ENCODE measurements around the gene CASP8AP2. TPM values are rescaled to one million over a fixed set of nuclear protein-coding genes. Genes with fewer than 3 reads are reported as not detected.
"Not testable (repeated sequence)": the region's sequence is repeated elsewhere in the genome, so short reads cannot be mapped to it uniquely, and the experiment has no call there.

CASP8AP2 gene
- total RNA-seq, 1 experiment from 2014 or later: 11.3 TPM

- DNase-seq: peak; percentile 79
- no peaks in the 10 kb centered on the region for H3K27me3 ChIP-seq (ENCODE audit: control insufficient read depth, insufficient read depth, low read length)
- H3K36me3 ChIP-seq (replicated peaks; ENCODE audit: control insufficient read depth, insufficient read depth, low read length): peaks cover 7% of the 10 kb centered on the region
- no peak overlapping the region for H3K4me3 ChIP-seq (ENCODE audit: insufficient read depth, low read depth, low read length)
These were observed 29.9 kb upstream of the CASP8AP2 start for GRCh38 chr6:89799756-89800155.

- Histone ChIP-seq H3K36me3 (replicated peaks; ENCODE audit: control insufficient read depth, insufficient read depth, low read length) (peaks cover 6% of the 10 kb centered on the region), H3K27me3 (ENCODE audit: control insufficient read depth, insufficient read depth, low read length) (no peaks in the 10 kb centered on the region), H3K4me3 (ENCODE audit: insufficient read depth, low read depth, low read length) (no peak overlapping the region)
- DNase-seq: no peak
These were observed 26.4 kb upstream of the CASP8AP2 start for GRCh38 chr6:89803271-89803670.

GRCh38 chr6:89805814-89806371 is 23.8 kb upstream of the CASP8AP2 start:
- H3K36me3 ChIP-seq (replicated peaks; ENCODE audit: control insufficient read depth, insufficient read depth, low read length): peaks cover 4% of the 10 kb centered on the region
- no peaks in the 10 kb centered on the region for H3K27me3 ChIP-seq (ENCODE audit: control insufficient read depth, insufficient read depth, low read length)
- H3K4me3 ChIP-seq (ENCODE audit: insufficient read depth, low read depth, low read length): no peak overlapping the region
- no peak for DNase-seq

- H3K27me3 ChIP-seq (ENCODE audit: control insufficient read depth, insufficient read depth, low read length): no peaks in the 10 kb centered on the region
- no peak overlapping the region for H3K4me3 ChIP-seq (ENCODE audit: insufficient read depth, low read depth, low read length)
- H3K36me3 ChIP-seq (replicated peaks; ENCODE audit: control insufficient read depth, insufficient read depth, low read length): peaks cover 3% of the 10 kb centered on the region
- no peak for DNase-seq
These were observed 22.1 kb upstream of the CASP8AP2 start for GRCh38 chr6:89807581-89807980.

GRCh38 chr6:89813422-89813821 is 16.3 kb upstream of the CASP8AP2 start:
- H3K36me3 ChIP-seq (replicated peaks; ENCODE audit: control insufficient read depth, insufficient read depth, low read length); H3K4me3 ChIP-seq (ENCODE audit: insufficient read depth, low read depth, low read length); DNase-seq; H3K27me3 ChIP-seq (ENCODE audit: control insufficient read depth, insufficient read depth, low read length): not testable (repeated sequence)

GRCh38 chr6:89817481-89817880 is 12.2 kb upstream of the CASP8AP2 start:
- H3K4me3 ChIP-seq (ENCODE audit: insufficient read depth, low read depth, low read length): peak overlapping the region; percentile 99
- H3K27me3 ChIP-seq (ENCODE audit: control insufficient read depth, insufficient read depth, low read length): no peaks in the 10 kb centered on the region
- peaks cover 2% of the 10 kb centered on the region for H3K36me3 ChIP-seq (replicated peaks; ENCODE audit: control insufficient read depth, insufficient read depth, low read length)
- peak; percentile 71 for DNase-seq

- Histone ChIP-seq H3K4me3 (ENCODE audit: insufficient read depth, low read depth, low read length) (peak overlapping the region; percentile 99), H3K36me3 (replicated peaks; ENCODE audit: control insufficient read depth, insufficient read depth, low read length) (peaks cover 2% of the 10 kb centered on the region), H3K27me3 (ENCODE audit: control insufficient read depth, insufficient read depth, low read length) (no peaks in the 10 kb centered on the region)
- no peak for DNase-seq
These were observed 10.7 kb upstream of the CASP8AP2 start for GRCh38 chr6:89818977-89819335.

- peak within 1 kb of the TSS; percentile 99 for H3K4me3 ChIP-seq (ENCODE audit: insufficient read depth, low read depth, low read length)
- DNase-seq: peak; percentile 95
- peaks cover 2% of the 10 kb centered on the region for H3K36me3 ChIP-seq (replicated peaks; ENCODE audit: control insufficient read depth, insufficient read depth, low read length)
- no peaks in the 10 kb centered on the region for H3K27me3 ChIP-seq (ENCODE audit: control insufficient read depth, insufficient read depth, low read length)
These were observed 10.1 kb upstream of the CASP8AP2 start, which contains the start of gene MDN1 for GRCh38 chr6:89819336-89820130. Gene MDN1, minus strand, starts transcription at chr6:89819794. Its CDS starts 187 bp downstream, at chr6:89819607.

GRCh38 chr6:89826029-89826528 is 3.6 kb upstream of the CASP8AP2 start:
- no peaks in the 10 kb centered on the region for H3K36me3 ChIP-seq (replicated peaks; ENCODE audit: control insufficient read depth, insufficient read depth, low read length)
- no peak overlapping the region for H3K4me3 ChIP-seq (ENCODE audit: insufficient read depth, low read depth, low read length)
- H3K27me3 ChIP-seq (ENCODE audit: control insufficient read depth, insufficient read depth, low read length): no peaks in the 10 kb centered on the region
- DNase-seq: no peak

GRCh38 chr6:89828475-89828987 is 1.1 kb upstream of the CASP8AP2 start:
- not testable (repeated sequence) for DNase-seq; H3K27me3 ChIP-seq (ENCODE audit: control insufficient read depth, insufficient read depth, low read length); H3K36me3 ChIP-seq (replicated peaks; ENCODE audit: control insufficient read depth, insufficient read depth, low read length)
- peak overlapping the region; percentile 50; the same call in 1 of the 2 replicates for H3K4me3 ChIP-seq (ENCODE audit: insufficient read depth, low read depth, low read length)

GRCh38 chr6:89828988-89829471 is 650 bp upstream of the CASP8AP2 start:
- DNase-seq: peak; percentile 57
- Histone ChIP-seq H3K4me3 (ENCODE audit: insufficient read depth, low read depth, low read length) (peak overlapping the region; percentile 50), H3K36me3 (replicated peaks; ENCODE audit: control insufficient read depth, insufficient read depth, low read length) (peaks cover 9% of the 10 kb centered on the region), H3K27me3 (ENCODE audit: control insufficient read depth, insufficient read depth, low read length) (no peaks in the 10 kb centered on the region)

GRCh38 chr6:89830170-89830809 is 610 bp downstream of the CASP8AP2 start:
- Histone ChIP-seq H3K36me3 (replicated peaks; ENCODE audit: control insufficient read depth, insufficient read depth, low read length) (peaks cover 9% of the 10 kb centered on the region), H3K27me3 (ENCODE audit: control insufficient read depth, insufficient read depth, low read length) (no peaks in the 10 kb centered on the region), H3K4me3 (ENCODE audit: insufficient read depth, low read depth, low read length) (peak overlapping the region; percentile 95)
- peak; percentile 51 for DNase-seq

GRCh38 chr6:89834884-89835792 is 5.5 kb downstream of the CASP8AP2 start:
- no peak overlapping the region for H3K4me3 ChIP-seq (ENCODE audit: insufficient read depth, low read depth, low read length)
- no peak for DNase-seq
- H3K27me3 ChIP-seq (ENCODE audit: control insufficient read depth, insufficient read depth, low read length): no peaks in the 10 kb centered on the region
- peaks cover 11% of the 10 kb centered on the region for H3K36me3 ChIP-seq (replicated peaks; ENCODE audit: control insufficient read depth, insufficient read depth, low read length)
